Upper lobe of right lung (tissue), 1 donor: ENCODE data around the gene ZNF667. TPM values are rescaled to one million over a fixed set of nuclear protein-coding genes. Genes with fewer than 3 reads are reported as not detected.

Experiments
- ATAC-seq: fragments of 200-7000 bp; cut with Tn5 transposase; one replicate; pipeline ENCODE4 v1.9.1; 2020; ENCODE audit warnings: mild to moderate bottlenecking, moderate library complexity
- DNase-seq: peaks from one replicate; pipeline ENCODE4 v3.0.0-alpha.2; 2020
- H3K27ac ChIP-seq: fragments of 200-600 bp; one replicate; pipeline ENCODE4 v1.8.0; 2022
- H3K27me3 ChIP-seq: fragments of 200-600 bp; one replicate; pipeline ENCODE4 v1.8.0; 2022; ENCODE audit warnings: mild to moderate bottlenecking
- H3K36me3 ChIP-seq: fragments of 200-600 bp; one replicate; pipeline ENCODE4 v1.8.0; 2022
- H3K4me1 ChIP-seq: fragments of 200-600 bp; one replicate; pipeline ENCODE4 v1.8.0; 2022
- H3K4me3 ChIP-seq: fragments of 200-600 bp; one replicate; pipeline ENCODE4 v1.8.0; 2022; ENCODE audit warnings: mild to moderate bottlenecking
- H3K9me3 ChIP-seq: fragments of 200-600 bp; one replicate; pipeline ENCODE4 v1.8.0; 2022
- intact Hi-C: fragments of 100-400 bp; cut with DNase I; formaldehyde crosslinking; loops from one replicate; pipeline ENCODE4 v1.11.0; 2022
- total RNA-seq: library from RNA; stranded (reverse); fragmentation: NEBNext Ultra II Directional; extraction: Animal tissue kit (Norgen Biotek cat#: 25700); gene quantifications from one replicate; pipeline ENCODE4 v1.2.1, GENCODE V29; 2021
- TF ChIP-seq, protein P1 (sequence below): fragments of 200-600 bp; IDR thresholded peaks from one replicate; pipeline ENCODE4 v1.8.0; 2022; ENCODE audit warnings: antibody characterized with exemption
- donor health status: DM: no; HTN: yes; CAD: no; lungs with severe emphysema.

Gene ZNF667
- total RNA-seq, 1 donor from 2014 or later, result 2.8 TPM

DNA sequence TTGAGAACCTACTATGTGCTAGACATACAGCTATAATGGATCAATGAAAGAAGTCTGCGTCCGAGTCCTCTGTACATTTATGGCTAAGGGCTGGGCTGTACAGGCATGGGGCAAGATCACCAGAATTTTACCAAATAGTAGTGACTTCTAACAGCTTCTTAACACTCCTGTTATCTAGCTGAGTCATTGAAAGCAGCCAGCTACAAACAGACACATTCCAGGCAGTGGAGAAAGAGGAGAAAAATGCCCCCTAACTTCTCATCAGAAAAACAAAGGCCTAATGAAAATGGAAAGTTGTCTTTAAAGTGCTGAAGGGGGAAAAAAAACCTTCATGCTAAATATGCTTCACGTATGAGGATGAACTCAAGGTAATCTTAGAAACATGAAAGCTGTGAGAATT, 14.3 kb upstream of the ZNF667 start:
- TF ChIP-seq, protein P1, sequence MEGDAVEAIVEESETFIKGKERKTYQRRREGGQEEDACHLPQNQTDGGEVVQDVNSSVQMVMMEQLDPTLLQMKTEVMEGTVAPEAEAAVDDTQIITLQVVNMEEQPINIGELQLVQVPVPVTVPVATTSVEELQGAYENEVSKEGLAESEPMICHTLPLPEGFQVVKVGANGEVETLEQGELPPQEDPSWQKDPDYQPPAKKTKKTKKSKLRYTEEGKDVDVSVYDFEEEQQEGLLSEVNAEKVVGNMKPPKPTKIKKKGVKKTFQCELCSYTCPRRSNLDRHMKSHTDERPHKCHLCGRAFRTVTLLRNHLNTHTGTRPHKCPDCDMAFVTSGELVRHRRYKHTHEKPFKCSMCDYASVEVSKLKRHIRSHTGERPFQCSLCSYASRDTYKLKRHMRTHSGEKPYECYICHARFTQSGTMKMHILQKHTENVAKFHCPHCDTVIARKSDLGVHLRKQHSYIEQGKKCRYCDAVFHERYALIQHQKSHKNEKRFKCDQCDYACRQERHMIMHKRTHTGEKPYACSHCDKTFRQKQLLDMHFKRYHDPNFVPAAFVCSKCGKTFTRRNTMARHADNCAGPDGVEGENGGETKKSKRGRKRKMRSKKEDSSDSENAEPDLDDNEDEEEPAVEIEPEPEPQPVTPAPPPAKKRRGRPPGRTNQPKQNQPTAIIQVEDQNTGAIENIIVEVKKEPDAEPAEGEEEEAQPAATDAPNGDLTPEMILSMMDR, result no peak
- no peaks in the 10 kb centered on the region for H3K36me3 ChIP-seq
- H3K27me3 ChIP-seq, result no peaks in the 10 kb centered on the region
- ATAC-seq (no peak), DNase-seq (no peak)
- intact Hi-C loops, result no loop called here
- no peak overlapping the region for H3K27ac ChIP-seq
- H3K9me3 ChIP-seq, result peaks cover 29% of the 10 kb centered on the region
- no peaks in the 10 kb centered on the region for H3K4me1 ChIP-seq
- H3K4me3 ChIP-seq, result no peak overlapping the region

DNA sequence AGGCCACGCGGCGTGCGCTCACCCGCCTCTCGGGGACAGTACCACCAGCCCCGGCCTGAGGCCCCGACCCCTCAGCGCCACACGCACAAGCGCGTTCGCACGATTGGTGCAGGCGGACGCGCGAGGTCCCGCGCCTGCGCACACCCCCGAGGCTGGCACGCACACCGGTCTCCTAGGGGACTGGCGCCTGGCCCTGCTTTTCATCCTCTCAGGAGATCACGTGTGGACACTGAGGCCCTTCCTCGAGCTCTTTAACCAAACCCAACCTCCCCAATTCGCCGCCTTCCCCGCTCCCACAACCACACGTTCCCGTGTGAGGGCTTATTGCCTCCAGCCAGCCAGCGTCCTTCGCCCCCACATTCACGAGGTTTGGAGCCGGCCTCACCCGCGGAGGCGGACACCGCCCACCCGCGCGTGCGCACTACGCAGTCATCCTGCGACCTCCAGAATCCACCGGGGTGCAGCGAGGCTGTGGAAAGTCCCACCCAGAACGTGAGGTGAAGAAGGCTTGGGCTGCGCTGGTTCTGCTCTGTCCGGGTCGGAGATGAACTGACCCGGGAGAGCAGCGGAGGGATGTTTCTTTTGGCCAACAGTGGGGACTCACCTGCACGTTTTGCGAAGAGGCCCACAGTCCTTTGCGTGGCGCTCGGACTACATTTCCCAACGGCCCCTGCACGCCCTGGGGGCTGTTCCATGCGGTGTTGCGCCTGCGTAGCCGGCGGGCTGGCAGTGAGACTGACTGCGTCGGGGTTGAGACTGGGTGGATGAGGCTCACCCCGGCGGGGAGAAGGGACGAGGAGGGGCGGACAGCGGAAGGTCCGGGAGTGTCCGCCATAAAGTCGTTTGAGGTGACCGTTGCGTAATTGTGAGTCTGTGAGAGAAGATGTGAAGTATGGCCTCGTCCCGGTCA, 539 bp upstream of the ZNF667 start:
- H3K9me3 ChIP-seq, result peaks cover 7% of the 10 kb centered on the region
- no peaks in the 10 kb centered on the region for H3K27me3 ChIP-seq
- H3K27ac ChIP-seq, result peak overlapping the region; percentile 68
- H3K4me1 ChIP-seq, result peaks cover 4% of the 10 kb centered on the region
- peak overlapping the region; percentile 63 for H3K4me3 ChIP-seq
- no peaks in the 10 kb centered on the region for H3K36me3 ChIP-seq
- TF ChIP-seq, protein P1, result no peak
- peak; percentile 89 for ATAC-seq
- peak; percentile 85 for DNase-seq
- intact Hi-C loops, result no loop called here

DNA sequence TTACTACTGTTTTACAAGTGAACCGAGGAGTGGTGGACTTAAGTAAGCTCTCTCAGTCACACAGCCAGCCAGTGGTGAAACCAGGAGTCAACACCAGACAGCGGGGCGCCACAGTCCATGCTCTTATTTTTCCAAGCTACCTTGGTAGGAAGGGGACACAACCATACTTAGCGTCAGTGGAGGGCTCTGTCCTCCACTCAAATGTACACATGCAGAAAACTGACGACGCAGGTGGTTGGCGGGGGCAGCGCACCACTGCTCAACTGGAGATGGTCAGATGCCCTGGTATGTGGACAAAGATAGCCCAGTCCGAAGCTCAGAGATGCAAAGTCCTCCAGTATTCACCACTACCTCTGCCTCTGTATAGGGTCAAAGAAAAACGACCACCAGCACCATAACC, 1.1 kb downstream of the ZNF667 start:
- Histone ChIP-seq H3K4me1 (peaks cover 4% of the 10 kb centered on the region), H3K4me3 (peak overlapping the region; percentile 63), H3K36me3 (no peaks in the 10 kb centered on the region), H3K27me3 (no peaks in the 10 kb centered on the region), H3K27ac (no peak overlapping the region), H3K9me3 (no peaks in the 10 kb centered on the region)
- ATAC-seq (no peak), DNase-seq (no peak)
- intact Hi-C loops, result no loop called here
- TF ChIP-seq, protein P1, result no peak

DNA sequence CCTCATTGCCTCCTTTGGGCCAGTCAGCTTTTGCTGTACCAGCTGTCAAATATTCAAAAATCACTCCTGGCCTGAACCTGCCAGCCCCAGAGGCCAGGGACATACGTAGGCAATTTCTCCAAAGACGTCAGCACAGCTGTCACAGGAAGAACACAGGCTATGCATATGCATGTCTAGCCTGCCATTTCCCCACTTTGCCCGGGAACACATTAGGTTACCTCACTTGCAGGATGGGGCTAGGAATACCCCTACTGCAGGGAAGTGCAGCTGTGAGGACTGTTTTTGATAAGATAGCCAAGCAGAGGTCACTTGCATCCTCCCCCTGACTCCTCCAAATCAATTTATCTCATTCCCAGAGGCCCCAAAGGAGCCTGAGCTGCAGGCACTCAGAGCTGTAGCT, 2.8 kb downstream of the ZNF667 start:
- ATAC-seq, result no peak
- intact Hi-C loops, result no loop called here
- Histone ChIP-seq H3K27me3 (no peaks in the 10 kb centered on the region), H3K4me1 (peaks cover 2% of the 10 kb centered on the region), H3K4me3 (no peak overlapping the region), H3K9me3 (no peaks in the 10 kb centered on the region), H3K36me3 (no peaks in the 10 kb centered on the region), H3K27ac (no peak overlapping the region)
- DNase-seq, result no peak
- TF ChIP-seq, protein P1, result no peak

DNA sequence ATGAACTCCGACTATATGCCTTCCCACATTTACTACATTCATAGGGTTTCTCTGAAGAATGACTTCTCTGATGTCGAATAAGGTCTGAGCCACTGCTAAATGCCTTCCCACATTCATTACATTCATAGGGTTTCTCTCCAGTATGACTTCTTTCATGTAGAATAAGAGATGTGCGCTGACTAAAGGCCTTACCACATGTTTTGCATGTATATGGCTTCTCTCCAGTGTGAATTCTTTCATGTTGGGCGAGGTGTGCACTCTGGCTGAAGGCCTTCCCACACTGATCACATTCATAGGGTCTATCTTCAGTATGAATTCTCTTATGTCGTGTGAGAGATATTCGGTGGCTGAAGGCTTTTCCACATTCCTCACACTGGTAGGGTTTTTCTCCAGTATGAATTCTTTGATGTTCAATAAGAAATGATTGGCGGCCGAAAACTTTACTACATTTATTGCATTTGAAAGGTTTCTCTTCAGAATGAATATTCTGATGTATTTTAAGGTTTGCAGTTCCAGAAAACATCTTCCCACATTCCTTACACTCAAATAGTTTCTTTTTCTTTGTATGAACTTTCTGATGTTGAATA, 35.8 kb downstream of the ZNF667 start:
- no peak overlapping the region for H3K4me3 ChIP-seq

More for the DNA sequence above, 35.8 kb downstream of the ZNF667 start:
- H3K9me3 ChIP-seq, result peaks cover 82% of the 10 kb centered on the region
- H3K27ac ChIP-seq, result no peak overlapping the region
- ATAC-seq (no peak), DNase-seq (no peak)
- TF ChIP-seq, protein P1, result no peak
- intact Hi-C loops, result no loop called here
- H3K27me3 ChIP-seq, result no peaks in the 10 kb centered on the region
- no peaks in the 10 kb centered on the region for H3K36me3 ChIP-seq
- no peaks in the 10 kb centered on the region for H3K4me1 ChIP-seq
